BLaER1 treated with 17β-estradiol and CSF1 and Interleukin-3, amounts not matched to agents 10 nM and 100 nM (cell line): ENCODE measurements around the gene AGTRAP.

Experiments used
- H3K27ac ChIP-seq, 11 experiments: shearing (Covaris generic); formaldehyde crosslinking; 2 replicates each; pipeline ENCODE4 v1.8.1; 2022
- H3K27me3 ChIP-seq, 11 experiments: shearing (Covaris generic); formaldehyde crosslinking; 2 replicates each; pipeline ENCODE4 v1.8.1; 2022
- H3K36me3 ChIP-seq, 11 experiments: shearing (Covaris generic); formaldehyde crosslinking; 2 replicates each; pipeline ENCODE4 v1.8.1; 2022
- H3K4me1 ChIP-seq, 10 experiments: shearing (Covaris generic); formaldehyde crosslinking; 2 replicates each; pipeline ENCODE4 v1.8.1; 2022
- H3K4me2 ChIP-seq, 11 experiments: shearing (Covaris generic); formaldehyde crosslinking; 2 replicates each; pipeline ENCODE4 v1.8.1; 2022
- H3K4me3 ChIP-seq, 10 experiments: shearing (Covaris generic); formaldehyde crosslinking; 2 replicates each; pipeline ENCODE4 v1.8.1; 2022
- H3K9ac ChIP-seq, 11 experiments: shearing (Covaris generic); formaldehyde crosslinking; 2 replicates each; pipeline ENCODE4 v1.8.1; 2022
- H3K9me3 ChIP-seq, 11 experiments: shearing (Covaris generic); formaldehyde crosslinking; replicated peaks in 1 of 11; 2 replicates each; pipeline ENCODE4 v1.8.1; 2022
- H4K20me1 ChIP-seq, 11 experiments: shearing (Covaris generic); formaldehyde crosslinking; 2 replicates each; pipeline ENCODE4 v1.8.1; 2022
- Cebpa-rat ChIP-seq, 11 experiments: shearing (Covaris generic); IDR thresholded peaks; 2 replicates each; pipeline ENCODE4 v1.8.1; 2022

Gene AGTRAP

GRCh38 chr1:11795238-11795890, 59.4 kb downstream of the AGTRAP start:
- peaks cover 44 to 90% (median 56%) of the 10 kb centered on the region in 11 experiments for H3K36me3 ChIP-seq
- no peak overlapping the region for H3K9ac ChIP-seq
- peaks cover 21 to 48% (median 28%) of the 10 kb centered on the region in 10 experiments for H3K4me1 ChIP-seq
- no peak overlapping the region for H3K4me2 ChIP-seq
- H4K20me1 ChIP-seq = peaks cover 0 to 5% (median 0%) of the 10 kb centered on the region in 11 experiments; a peak in 4 of 22 replicates
- H3K9me3 ChIP-seq = no peaks in the 10 kb centered on the region
- no peak overlapping the region for H3K4me3 ChIP-seq
- H3K27me3 ChIP-seq = no peaks in the 10 kb centered on the region
- peak overlapping the region in 1 of 11 experiments; percentile 5; a peak in 3 of 22 replicates for H3K27ac ChIP-seq
- TF ChIP-seq Cebpa-rat (IDR thresholded peaks at IDR 0.05) = no peak

DNA sequence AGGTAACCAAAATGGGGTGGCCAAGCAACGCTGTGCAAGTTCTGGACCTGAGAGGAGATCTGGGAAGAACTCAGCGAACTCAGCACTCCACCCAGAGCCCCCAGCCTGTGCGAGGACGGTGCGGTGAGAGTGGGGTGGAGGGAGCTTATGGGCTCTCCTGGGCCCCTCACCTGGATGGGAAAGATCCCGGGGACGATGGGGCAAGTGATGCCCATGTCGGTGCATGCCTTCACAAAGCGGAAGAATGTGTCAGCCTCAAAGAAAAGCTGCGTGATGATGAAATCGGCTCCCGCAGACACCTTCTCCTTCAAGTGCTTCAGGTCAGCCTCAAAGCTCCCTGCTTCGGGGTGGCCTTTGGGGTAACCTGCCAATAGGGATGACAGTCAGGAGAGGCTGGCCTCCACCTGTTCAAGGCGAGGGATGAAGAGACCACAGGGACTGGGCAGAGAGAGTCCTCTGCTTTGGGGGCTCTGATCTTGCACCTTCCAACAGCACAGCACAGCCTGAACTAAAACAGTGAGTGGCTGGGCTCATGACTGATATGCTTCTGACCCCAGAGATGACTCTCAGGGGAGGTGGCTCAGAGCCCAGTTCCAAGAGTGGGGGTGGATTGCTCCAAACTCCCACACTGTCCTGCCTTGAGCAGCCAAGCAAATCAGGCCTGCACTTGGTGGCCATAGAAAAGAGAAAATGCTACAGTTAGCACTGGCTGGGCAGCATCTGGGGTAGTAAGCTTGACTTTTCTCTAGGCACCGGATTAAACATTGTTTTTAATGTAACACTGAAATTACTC, 60.3 kb downstream of the AGTRAP start:
- no peaks in the 10 kb centered on the region for H3K27me3 ChIP-seq
- peaks cover 13 to 48% (median 25%) of the 10 kb centered on the region in 10 experiments for H3K4me1 ChIP-seq
- H4K20me1 ChIP-seq = peaks cover 0 to 14% (median 0%) of the 10 kb centered on the region in 11 experiments; a peak in 8 of 22 replicates
- H3K9ac ChIP-seq = peak overlapping the region in 6 of 11 experiments; percentile 11 to 42 (median 22); a peak in 9 of 22 replicates
- peak overlapping the region in 8 of 11 experiments; percentile 2 to 69 (median 42); a peak in 13 of 22 replicates for H3K4me2 ChIP-seq
- H3K36me3 ChIP-seq = peaks cover 53 to 96% (median 64%) of the 10 kb centered on the region in 11 experiments
- no peak for TF ChIP-seq Cebpa-rat (IDR thresholded peaks at IDR 0.05)
- no peak overlapping the region for H3K4me3 ChIP-seq
- H3K9me3 ChIP-seq = no peaks in the 10 kb centered on the region
- H3K27ac ChIP-seq = peak overlapping the region in 5 of 11 experiments; percentile 1 to 22 (median 5); a peak in 5 of 22 replicates

DNA sequence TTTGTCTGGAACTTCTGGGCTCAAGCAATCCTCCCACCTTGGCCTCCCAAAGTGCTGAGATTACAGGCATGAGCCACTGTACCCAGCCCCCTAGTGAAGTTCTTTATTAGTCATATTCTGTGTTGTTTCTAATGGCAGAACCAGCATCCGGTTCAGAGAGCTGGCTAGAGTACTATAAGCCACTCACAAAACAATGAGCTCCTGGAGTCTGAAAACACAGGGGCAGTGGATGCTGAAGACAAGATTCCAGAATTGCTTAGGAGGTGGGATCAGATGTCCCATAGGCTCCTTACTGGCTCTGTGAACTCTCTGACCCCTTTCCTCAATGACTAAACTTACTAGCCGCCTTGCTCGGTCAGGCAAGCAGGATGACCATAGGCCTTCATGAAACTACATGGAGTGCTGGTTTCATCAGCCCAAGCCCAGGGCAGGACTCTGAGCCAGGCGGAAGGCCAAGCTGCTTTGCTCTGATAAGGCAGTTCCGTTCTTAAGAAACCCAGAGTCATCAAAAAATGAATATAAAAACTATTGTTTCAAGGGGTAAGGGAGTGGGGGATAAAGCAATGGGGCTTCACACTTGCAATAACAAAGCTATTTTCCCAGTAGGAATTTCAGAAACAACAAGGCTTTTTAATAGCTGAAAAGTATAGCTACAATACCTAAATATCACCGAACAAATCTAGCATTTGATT, 61.7 kb downstream of the AGTRAP start:
- Histone ChIP-seq H3K27ac (no peak overlapping the region; a peak in 1 of 22 replicates), H3K9me3 (no peaks in the 10 kb centered on the region), H3K4me3 (no peak overlapping the region), H4K20me1 (peaks cover 0 to 15% (median 3%) of the 10 kb centered on the region in 11 experiments; a peak in 11 of 22 replicates), H3K9ac (no peak overlapping the region; a peak in 2 of 22 replicates), H3K27me3 (no peaks in the 10 kb centered on the region), H3K4me1 (peaks cover 20 to 48% (median 31%) of the 10 kb centered on the region in 10 experiments), H3K4me2 (no peak overlapping the region), H3K36me3 (peaks cover 54 to 96% (median 70%) of the 10 kb centered on the region in 11 experiments)
- no peak for TF ChIP-seq Cebpa-rat (IDR thresholded peaks at IDR 0.05)

- H3K36me3 ChIP-seq = peaks cover 46 to 82% (median 62%) of the 10 kb centered on the region in 11 experiments
- no peak for TF ChIP-seq Cebpa-rat (IDR thresholded peaks at IDR 0.05)
- H3K4me1 ChIP-seq = peaks cover 34 to 60% (median 41%) of the 10 kb centered on the region in 10 experiments
- no peaks in the 10 kb centered on the region for H3K27me3 ChIP-seq
- no peak overlapping the region for H3K4me3 ChIP-seq
- H3K27ac ChIP-seq = no peak overlapping the region
- H3K9me3 ChIP-seq = no peaks in the 10 kb centered on the region
- no peak overlapping the region for H3K9ac ChIP-seq
- no peak overlapping the region for H3K4me2 ChIP-seq
- H4K20me1 ChIP-seq = peaks cover 0 to 22% (median 9%) of the 10 kb centered on the region in 11 experiments; a peak in 10 of 22 replicates
Observed at GRCh38 chr1:11799099-11799498, 63.2 kb downstream of the AGTRAP start.

GRCh38 chr1:11799896-11800295, 64.0 kb downstream of the AGTRAP start:
- H3K36me3 ChIP-seq = peaks cover 38 to 74% (median 54%) of the 10 kb centered on the region in 11 experiments
- TF ChIP-seq Cebpa-rat (IDR thresholded peaks at IDR 0.05) = no peak
- H3K4me2 ChIP-seq = no peak overlapping the region
- H3K9ac ChIP-seq = no peak overlapping the region
- H4K20me1 ChIP-seq = peaks cover 0 to 26% (median 9%) of the 10 kb centered on the region in 11 experiments; a peak in 10 of 22 replicates
- H3K9me3 ChIP-seq = no peaks in the 10 kb centered on the region
- no peak overlapping the region for H3K4me3 ChIP-seq
- H3K27ac ChIP-seq = no peak overlapping the region
- H3K4me1 ChIP-seq = peaks cover 40 to 65% (median 48%) of the 10 kb centered on the region in 10 experiments
- H3K27me3 ChIP-seq = no peaks in the 10 kb centered on the region

GRCh38 chr1:11800391-11800755, 64.4 kb downstream of the AGTRAP start:
- TF ChIP-seq Cebpa-rat (IDR thresholded peaks at IDR 0.05) = no peak

More at GRCh38 chr1:11800391-11800755, 64.4 kb downstream of the AGTRAP start:
- no peak overlapping the region for H3K27ac ChIP-seq
- H3K4me3 ChIP-seq = no peak overlapping the region
- no peaks in the 10 kb centered on the region for H3K27me3 ChIP-seq
- 0 out of 22 replicates have a peak overlapping the region, but pooled peaks of 1 of the 11 experiments have one; percentile 97 for H3K4me2 ChIP-seq
- H3K9me3 ChIP-seq = no peaks in the 10 kb centered on the region
- no peak overlapping the region; a peak in 1 of 22 replicates for H3K9ac ChIP-seq
- peaks cover 40 to 65% (median 53%) of the 10 kb centered on the region in 10 experiments for H3K4me1 ChIP-seq
- H3K36me3 ChIP-seq = peaks cover 34 to 69% (median 49%) of the 10 kb centered on the region in 11 experiments
- peaks cover 0 to 30% (median 9%) of the 10 kb centered on the region in 11 experiments; a peak in 10 of 22 replicates for H4K20me1 ChIP-seq
